ENCODE data around the gene SAMD9L. TPM values are rescaled to one million over a fixed set of nuclear protein-coding genes. Genes with fewer than 3 reads are reported as not detected.
A peak's percentile ranks its signal among the peaks of the same experiment; 100 is the strongest.

The SAMD9L gene
- polyA plus RNA-seq, 2 of the 4 experiments (the other 2 are of a cell fraction) = 0.44 to 1.5 TPM

DNA sequence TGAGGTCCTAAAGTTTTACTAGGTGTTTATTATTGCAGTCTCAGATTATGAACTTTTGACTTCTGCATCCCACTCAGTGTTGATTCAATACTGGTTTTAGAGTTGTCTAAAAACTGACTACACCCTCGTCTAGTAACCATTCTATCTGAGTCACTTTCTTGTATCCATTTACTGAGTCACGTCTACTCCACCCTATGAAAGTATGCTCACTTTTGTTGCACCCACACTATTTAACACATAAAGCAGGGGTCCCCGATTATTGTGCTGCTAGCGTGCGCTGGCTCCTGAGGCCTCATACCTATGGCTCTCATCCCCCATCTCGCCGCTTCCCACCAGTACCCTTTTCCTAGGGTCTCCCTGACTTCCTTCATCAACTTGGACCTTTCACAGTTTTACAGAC is 32.4 kb downstream of the SAMD9L start:
- H3K4me3 ChIP-seq = 0 out of 3 replicates have a peak overlapping the region, but pooled peaks have one; percentile 9
- 49% methylated on average over 7 of the region's 7 CpGs for WGBS (ENCODE audit: missing lambda C conversion rate)

DNA sequence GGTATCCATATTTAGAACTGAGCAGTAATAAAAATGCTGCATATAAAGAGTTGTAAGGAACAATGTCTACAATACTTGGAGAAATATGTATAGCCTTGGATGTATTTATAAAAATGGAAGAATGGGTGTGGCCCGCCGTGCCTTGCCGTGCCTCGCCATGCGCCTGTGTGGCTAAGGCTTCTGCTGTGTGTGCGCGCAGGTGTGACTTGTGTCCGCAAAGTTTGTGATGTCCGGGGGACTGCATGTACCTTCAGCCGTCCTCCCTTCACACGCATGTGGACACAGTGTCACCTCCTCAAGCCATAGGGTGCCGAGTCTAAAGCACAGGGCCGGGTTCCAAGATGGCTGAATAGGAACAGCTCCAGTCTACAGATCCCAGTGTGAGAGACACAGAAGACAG is 40.2 kb downstream of the SAMD9L start:
- H3K4me3 ChIP-seq = no peak overlapping the region
- H3K9me3 ChIP-seq = peaks cover 32% of the 10 kb centered on the region
- H3K4me2 ChIP-seq = no peak overlapping the region
- 82% methylated on average over 13 of the region's 13 CpGs for WGBS (ENCODE audit: missing lambda C conversion rate)
- H3K27ac ChIP-seq = no peak overlapping the region
- no peak for FAIRE-seq
- no peaks in the 10 kb centered on the region for H3K4me1 ChIP-seq
- ATAC-seq = no peak
- CTCF ChIA-PET = no interaction called here
- POLR2A ChIA-PET = no interaction called here
- TF ChIP-seq JUN (IDR thresholded peaks at IDR 0.05) = no peak
- no peak for TF ChIP-seq MAFK (IDR thresholded peaks at IDR 0.05; ENCODE audit: partially characterized antibody)
- TF ChIP-seq MAZ (IDR thresholded peaks at IDR 0.05; ENCODE audit: borderline replicate concordance, low read depth, low read length) = no peak
- no peak for TF ChIP-seq JUNB (IDR thresholded peaks at IDR 0.05)
- TF ChIP-seq EHMT2 (IDR thresholded peaks at IDR 0.05; ENCODE audit: low read depth) = no peak
- TF ChIP-seq, protein P1, sequence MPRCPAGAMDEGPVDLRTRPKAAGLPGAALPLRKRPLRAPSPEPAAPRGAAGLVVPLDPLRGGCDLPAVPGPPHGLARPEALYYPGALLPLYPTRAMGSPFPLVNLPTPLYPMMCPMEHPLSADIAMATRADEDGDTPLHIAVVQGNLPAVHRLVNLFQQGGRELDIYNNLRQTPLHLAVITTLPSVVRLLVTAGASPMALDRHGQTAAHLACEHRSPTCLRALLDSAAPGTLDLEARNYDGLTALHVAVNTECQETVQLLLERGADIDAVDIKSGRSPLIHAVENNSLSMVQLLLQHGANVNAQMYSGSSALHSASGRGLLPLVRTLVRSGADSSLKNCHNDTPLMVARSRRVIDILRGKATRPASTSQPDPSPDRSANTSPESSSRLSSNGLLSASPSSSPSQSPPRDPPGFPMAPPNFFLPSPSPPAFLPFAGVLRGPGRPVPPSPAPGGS (IDR thresholded peaks at IDR 0.05) = no peak
- no peak for TF ChIP-seq POLR2AphosphoS2 (conservative IDR thresholded peaks at IDR 0.05; ENCODE audit: low read length)
- no peak for DNase-seq (ENCODE audit: low read depth in 1 of 2, low spot score in 1 of 2)

More for the DNA sequence above, 32.4 kb downstream of the SAMD9L start:
- no peak for TF ChIP-seq CBX2 (IDR thresholded peaks at IDR 0.05; ENCODE audit: borderline replicate concordance, low read depth)
- TF ChIP-seq FOSL2 (IDR thresholded peaks at IDR 0.05) = no peak
- 0 out of 2 replicates have a peak, but pooled peaks have one; percentile 27 for TF ChIP-seq FOSL2 (CRISPR knock-in tag; IDR thresholded peaks at IDR 0.05)
- peak overlapping the region; percentile 70 for H3K4me2 ChIP-seq
- DNase-seq (ENCODE audit: low read depth in 1 of 2, low spot score in 1 of 2) (peak; percentile 21 to 44), ATAC-seq (peak; percentile 76 to 78; a peak in 5 of 6 replicates), FAIRE-seq (no peak)
- ChIA-PET POLR2A (no interaction called here), CTCF (no interaction called here)
- peak overlapping the region; percentile 26 to 70; a peak in 4 of 6 replicates for H3K27ac ChIP-seq
- H3K9me3 ChIP-seq = no peaks in the 10 kb centered on the region
- peaks cover 35% of the 10 kb centered on the region for H3K4me1 ChIP-seq

GRCh38 chr7:93097388-93097787 is 50.8 kb downstream of the SAMD9L start:
- H3K4me2 ChIP-seq = no peak overlapping the region

More at GRCh38 chr7:93097388-93097787, 50.8 kb downstream of the SAMD9L start:
- ChIA-PET POLR2A (no interaction called here), CTCF (no interaction called here)
- H3K9me3 ChIP-seq = peaks cover 29% of the 10 kb centered on the region; the same call in 2 of the 3 replicates
- H3K4me1 ChIP-seq = no peaks in the 10 kb centered on the region
- no peak overlapping the region for H3K27ac ChIP-seq
- TF ChIP-seq USF2 (IDR thresholded peaks at IDR 0.05) (no peak), HDAC2 (IDR thresholded peaks at IDR 0.05) (no peak), TFCP2L1 (CRISPR knock-in tag; IDR thresholded peaks at IDR 0.05) (no peak), ZNF302 (CRISPR knock-in tag; IDR thresholded peaks at IDR 0.05) (no peak), KDM1A (IDR thresholded peaks at IDR 0.05; ENCODE audit: low read depth) (no peak), ZSCAN20 (CRISPR knock-in tag; IDR thresholded peaks at IDR 0.05) (no peak), CHD4 (IDR thresholded peaks at IDR 0.05; ENCODE audit: borderline replicate concordance) (no peak), PHF8 (IDR thresholded peaks at IDR 0.05; ENCODE audit: borderline replicate concordance, low read depth) (no peak), EHF (CRISPR knock-in tag; IDR thresholded peaks at IDR 0.05) (no peak), SMC3 (IDR thresholded peaks at IDR 0.05) (no peak), MAZ (IDR thresholded peaks at IDR 0.05; ENCODE audit: borderline replicate concordance, low read depth, low read length) (no peak), ESRRA (IDR thresholded peaks at IDR 0.05; ENCODE audit: borderline replicate concordance, low read length) (no peak), E2F6 (IDR thresholded peaks at IDR 0.05; ENCODE audit: borderline replicate concordance, low read depth) (no peak), MAFK (IDR thresholded peaks at IDR 0.05; ENCODE audit: partially characterized antibody) (no peak), HOXB5 (CRISPR knock-in tag; IDR thresholded peaks at IDR 0.05) (no peak)
- TF ChIP-seq, protein P2, sequence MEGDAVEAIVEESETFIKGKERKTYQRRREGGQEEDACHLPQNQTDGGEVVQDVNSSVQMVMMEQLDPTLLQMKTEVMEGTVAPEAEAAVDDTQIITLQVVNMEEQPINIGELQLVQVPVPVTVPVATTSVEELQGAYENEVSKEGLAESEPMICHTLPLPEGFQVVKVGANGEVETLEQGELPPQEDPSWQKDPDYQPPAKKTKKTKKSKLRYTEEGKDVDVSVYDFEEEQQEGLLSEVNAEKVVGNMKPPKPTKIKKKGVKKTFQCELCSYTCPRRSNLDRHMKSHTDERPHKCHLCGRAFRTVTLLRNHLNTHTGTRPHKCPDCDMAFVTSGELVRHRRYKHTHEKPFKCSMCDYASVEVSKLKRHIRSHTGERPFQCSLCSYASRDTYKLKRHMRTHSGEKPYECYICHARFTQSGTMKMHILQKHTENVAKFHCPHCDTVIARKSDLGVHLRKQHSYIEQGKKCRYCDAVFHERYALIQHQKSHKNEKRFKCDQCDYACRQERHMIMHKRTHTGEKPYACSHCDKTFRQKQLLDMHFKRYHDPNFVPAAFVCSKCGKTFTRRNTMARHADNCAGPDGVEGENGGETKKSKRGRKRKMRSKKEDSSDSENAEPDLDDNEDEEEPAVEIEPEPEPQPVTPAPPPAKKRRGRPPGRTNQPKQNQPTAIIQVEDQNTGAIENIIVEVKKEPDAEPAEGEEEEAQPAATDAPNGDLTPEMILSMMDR (IDR thresholded peaks at IDR 0.05) = no peak
- 0% methylated on average over 2 of the region's 2 CpGs for WGBS (ENCODE audit: missing lambda C conversion rate)
- no peak for ATAC-seq
- FAIRE-seq = no peak
- no peak overlapping the region for H3K4me3 ChIP-seq
- DNase-seq (ENCODE audit: low read depth in 1 of 2, low spot score in 1 of 2) = no peak
